Mesendoderm (in vitro differentiated cells): ENCODE results near the gene STK32B.

Source experiments
- DNase-seq: peaks from one replicate; pipeline ENCODE4 v3.0.0; 2013
- H2AK5ac ChIP-seq: 2 replicates; pipeline ENCODE4 v1.6.1; 2013; ENCODE audit warnings: low read length, inconsistent platforms
- H2BK120ac ChIP-seq: 2 replicates; pipeline ENCODE4 v1.6.1; 2013; ENCODE audit warnings: low read depth, mild to moderate bottlenecking, low read length, moderate library complexity, mixed read lengths
- H2BK15ac ChIP-seq: replicated peaks from 2 replicates; pipeline ENCODE4 v1.6.1; 2013; ENCODE audit warnings: low read depth, mild to moderate bottlenecking, moderate library complexity
- H2BK5ac ChIP-seq: 2 replicates; pipeline ENCODE4 v1.6.1; 2013; ENCODE audit warnings: low read length, inconsistent platforms
- H3K18ac ChIP-seq: 2 replicates; pipeline ENCODE4 v1.6.1; 2013; ENCODE audit warnings: mild to moderate bottlenecking, low read length, mixed read lengths
- H3K23ac ChIP-seq: one replicate; pipeline ENCODE4 v1.6.1; 2013; ENCODE audit warnings: low read length
- H3K27ac ChIP-seq: 2 replicates; pipeline ENCODE4 v1.5.1; 2013; ENCODE audit warnings: low read depth, mild to moderate bottlenecking, inconsistent platforms, low read length, moderate library complexity
- H3K27me3 ChIP-seq: 2 replicates; pipeline ENCODE4 v1.6.1; 2013; ENCODE audit warnings: low read length, control low read depth, mild to moderate bottlenecking, inconsistent platforms; ENCODE audit not compliant: insufficient read depth, poor library complexity
- H3K36me3 ChIP-seq: 2 replicates; pipeline ENCODE4 v1.6.1; 2013; ENCODE audit warnings: low read length, inconsistent platforms; ENCODE audit not compliant: control insufficient read depth, insufficient read depth
- H3K4ac ChIP-seq: one replicate; pipeline ENCODE4 v1.6.1; 2013; ENCODE audit warnings: low read depth, mild to moderate bottlenecking, low read length, moderate library complexity
- H3K4me1 ChIP-seq: 2 replicates; pipeline ENCODE4 v1.6.1; 2013; ENCODE audit warnings: low read depth, low read length, inconsistent platforms; ENCODE audit not compliant: control insufficient read depth
- H3K4me2 ChIP-seq: 2 replicates; pipeline ENCODE4 v1.6.1; 2013; ENCODE audit warnings: low read length
- H3K4me3 ChIP-seq: 2 replicates; pipeline ENCODE4 v1.5.1; 2013; ENCODE audit warnings: mild to moderate bottlenecking, low read length
- H3K56ac ChIP-seq: one replicate; pipeline ENCODE4 v1.6.1; 2013; ENCODE audit warnings: low read length
- H3K79me1 ChIP-seq: 2 replicates; pipeline ENCODE4 v1.6.1; 2013; ENCODE audit warnings: low read length, inconsistent platforms
- H3K79me2 ChIP-seq: 2 replicates; pipeline ENCODE4 v1.6.1; 2013; ENCODE audit warnings: mild to moderate bottlenecking, low read length; ENCODE audit not compliant: control insufficient read depth, insufficient read depth
- H3K9ac ChIP-seq: 2 replicates; pipeline ENCODE4 v1.6.1; 2013; ENCODE audit warnings: low read length, inconsistent platforms
- H4K5ac ChIP-seq: one replicate; pipeline ENCODE4 v1.6.1; 2013; ENCODE audit warnings: low read length
- H4K8ac ChIP-seq: one replicate; pipeline ENCODE4 v1.6.1; 2013; ENCODE audit warnings: low read depth, mild to moderate bottlenecking, control low read depth, low read length, moderate library complexity
- WGBS: extraction: QIAGEN DNeasy Blood & Tissue Kit; methylation state at CpG from one replicate; pipeline ENCODE4 v1.1.7; 2013; ENCODE audit warnings: low lambda C conversion rate, missing lambda C conversion rate; ENCODE audit not compliant: insufficient coverage; ENCODE audit errors: extremely low coverage; 5-methylcytosine and 5-hydroxymethylcytosine counted together

The STK32B gene

DNA sequence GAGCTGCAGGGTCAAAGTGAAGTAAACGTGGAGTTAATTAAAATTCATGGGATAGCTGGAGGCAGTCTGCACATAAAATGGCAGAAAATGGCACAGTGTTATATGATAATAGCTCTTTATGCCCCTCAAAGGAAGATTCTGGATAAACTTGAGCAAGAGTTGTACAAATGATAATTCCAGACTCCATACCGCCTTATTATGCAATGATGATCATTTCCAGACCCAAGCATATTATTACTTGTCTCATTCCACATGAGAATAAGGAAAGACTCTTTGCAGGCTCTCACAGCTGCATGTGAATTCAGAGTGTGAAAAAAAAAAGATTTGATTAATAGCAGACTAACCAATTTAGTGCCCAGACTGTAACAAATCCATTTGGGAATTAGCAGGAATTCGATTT is 105.4 kb downstream of the STK32B start:
- H2AK5ac ChIP-seq: no peak overlapping the region
- no peak overlapping the region for H3K23ac ChIP-seq
- H3K9ac ChIP-seq: no peak overlapping the region
- DNase-seq: no peak
- no peak overlapping the region for H4K8ac ChIP-seq
- no peak overlapping the region for H2BK5ac ChIP-seq
- no peak overlapping the region for H2BK15ac ChIP-seq
- WGBS: no CpG with 5 or more reads among the region's 3 CpGs
- H2BK120ac ChIP-seq: no peak overlapping the region
- H3K27ac ChIP-seq: no peak overlapping the region
- no peak overlapping the region for H3K4ac ChIP-seq
- no peak overlapping the region for H3K18ac ChIP-seq
- no peaks in the 10 kb centered on the region for H3K27me3 ChIP-seq
- H4K5ac ChIP-seq: no peak overlapping the region
- H3K79me1 ChIP-seq: no peaks in the 10 kb centered on the region
- H3K4me3 ChIP-seq: no peak overlapping the region
- no peaks in the 10 kb centered on the region for H3K36me3 ChIP-seq
- H3K79me2 ChIP-seq: no peaks in the 10 kb centered on the region
- H3K56ac ChIP-seq: no peak overlapping the region
- no peaks in the 10 kb centered on the region for H3K4me1 ChIP-seq
- H3K4me2 ChIP-seq: no peak overlapping the region

DNA sequence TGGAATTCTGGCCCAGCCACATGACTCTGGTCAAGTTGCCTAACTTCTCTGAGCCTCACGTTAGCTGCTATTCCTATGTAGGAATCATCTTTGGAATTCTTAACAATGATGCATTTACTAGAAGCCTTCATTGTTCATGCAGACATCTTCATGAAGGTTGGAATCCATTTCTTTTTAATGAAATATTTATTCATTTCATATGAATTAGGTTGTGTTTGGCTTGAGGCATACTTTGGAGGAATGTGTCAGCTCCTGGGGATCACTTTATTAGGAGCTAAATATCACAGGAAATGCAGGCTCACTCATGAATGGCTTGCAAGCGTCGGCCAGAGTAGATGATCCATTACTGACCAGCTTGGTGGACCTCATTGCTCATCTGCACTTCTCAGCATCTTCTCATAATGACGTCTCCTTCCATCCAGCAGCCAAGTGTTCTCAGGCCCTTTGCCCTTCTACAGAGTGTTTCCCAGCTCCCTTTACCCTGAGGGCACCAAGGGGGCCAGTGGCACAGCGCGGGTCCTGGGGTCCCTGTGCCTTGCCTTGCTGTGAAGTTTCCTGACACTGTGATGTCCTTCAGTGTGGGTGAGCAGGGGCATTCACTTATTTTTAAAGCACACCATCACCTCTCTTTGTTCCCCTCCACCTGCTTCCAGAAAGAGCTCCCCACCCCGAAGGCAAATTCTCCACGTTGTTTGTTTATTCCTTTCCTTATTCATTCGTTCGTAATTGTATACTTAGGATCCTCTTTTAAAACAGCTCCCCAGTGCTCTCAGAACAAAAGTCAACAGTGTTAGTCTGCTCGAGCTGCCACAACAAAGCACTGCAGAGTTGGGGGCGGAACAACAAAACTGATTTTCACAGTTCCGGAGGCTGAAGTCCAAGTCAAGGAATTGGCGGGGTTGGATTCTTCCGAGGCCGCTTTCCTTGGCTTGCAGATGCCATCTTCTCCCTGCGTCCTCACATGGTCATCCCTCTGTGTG is 106.8 kb downstream of the STK32B start:
- no peak overlapping the region for H3K56ac ChIP-seq
- no peak for DNase-seq
- no peaks in the 10 kb centered on the region for H3K79me2 ChIP-seq
- H3K27ac ChIP-seq: no peak overlapping the region
- WGBS: no CpG with 5 or more reads among the region's 17 CpGs
- H2AK5ac ChIP-seq: no peak overlapping the region
- no peak overlapping the region for H3K4me3 ChIP-seq
- no peaks in the 10 kb centered on the region for H3K27me3 ChIP-seq
- no peaks in the 10 kb centered on the region for H3K36me3 ChIP-seq
- no peak overlapping the region for H4K8ac ChIP-seq
- H3K4me2 ChIP-seq: no peak overlapping the region
- H3K23ac ChIP-seq: no peak overlapping the region
- H2BK15ac ChIP-seq: no peak overlapping the region
- no peaks in the 10 kb centered on the region for H3K4me1 ChIP-seq
- H2BK5ac ChIP-seq: no peak overlapping the region
- no peak overlapping the region for H2BK120ac ChIP-seq
- no peak overlapping the region for H3K18ac ChIP-seq
- H4K5ac ChIP-seq: no peak overlapping the region
- no peak overlapping the region for H3K9ac ChIP-seq
- no peaks in the 10 kb centered on the region for H3K79me1 ChIP-seq
- no peak overlapping the region for H3K4ac ChIP-seq

- Histone ChIP-seq H4K5ac (no peak overlapping the region), H3K9ac (no peak overlapping the region), H3K4me2 (no peak overlapping the region), H3K23ac (no peak overlapping the region), H2BK120ac (no peak overlapping the region), H3K79me1 (no peaks in the 10 kb centered on the region), H2AK5ac (no peak overlapping the region), H3K56ac (no peak overlapping the region), H3K4ac (no peak overlapping the region), H3K27ac (no peak overlapping the region), H2BK15ac (no peak overlapping the region), H3K4me1 (no peaks in the 10 kb centered on the region), H3K36me3 (no peaks in the 10 kb centered on the region), H2BK5ac (no peak overlapping the region), H3K79me2 (no peaks in the 10 kb centered on the region), H3K27me3 (no peaks in the 10 kb centered on the region), H3K18ac (no peak overlapping the region), H3K4me3 (no peak overlapping the region), H4K8ac (no peak overlapping the region)
- no peak for DNase-seq
- no CpG with 5 or more reads among the region's 6 CpGs for WGBS
These were observed 107.5 kb downstream of the STK32B start for GRCh38 chr4:5158825-5159224.

- Histone ChIP-seq H3K4ac (no peak overlapping the region), H2AK5ac (no peak overlapping the region), H3K27me3 (no peaks in the 10 kb centered on the region), H3K79me2 (no peaks in the 10 kb centered on the region), H3K23ac (no peak overlapping the region), H3K56ac (no peak overlapping the region), H2BK15ac (no peak overlapping the region), H2BK5ac (no peak overlapping the region), H3K27ac (no peak overlapping the region), H3K4me3 (no peak overlapping the region), H4K8ac (no peak overlapping the region), H3K36me3 (no peaks in the 10 kb centered on the region), H3K4me2 (no peak overlapping the region), H3K18ac (no peak overlapping the region), H3K79me1 (no peaks in the 10 kb centered on the region), H2BK120ac (no peak overlapping the region), H4K5ac (no peak overlapping the region), H3K4me1 (peaks cover 3% of the 10 kb centered on the region), H3K9ac (no peak overlapping the region)
- WGBS: no CpG with 5 or more reads among the region's 4 CpGs
- no peak for DNase-seq
These were observed 109.4 kb downstream of the STK32B start for GRCh38 chr4:5160668-5161067.

DNA sequence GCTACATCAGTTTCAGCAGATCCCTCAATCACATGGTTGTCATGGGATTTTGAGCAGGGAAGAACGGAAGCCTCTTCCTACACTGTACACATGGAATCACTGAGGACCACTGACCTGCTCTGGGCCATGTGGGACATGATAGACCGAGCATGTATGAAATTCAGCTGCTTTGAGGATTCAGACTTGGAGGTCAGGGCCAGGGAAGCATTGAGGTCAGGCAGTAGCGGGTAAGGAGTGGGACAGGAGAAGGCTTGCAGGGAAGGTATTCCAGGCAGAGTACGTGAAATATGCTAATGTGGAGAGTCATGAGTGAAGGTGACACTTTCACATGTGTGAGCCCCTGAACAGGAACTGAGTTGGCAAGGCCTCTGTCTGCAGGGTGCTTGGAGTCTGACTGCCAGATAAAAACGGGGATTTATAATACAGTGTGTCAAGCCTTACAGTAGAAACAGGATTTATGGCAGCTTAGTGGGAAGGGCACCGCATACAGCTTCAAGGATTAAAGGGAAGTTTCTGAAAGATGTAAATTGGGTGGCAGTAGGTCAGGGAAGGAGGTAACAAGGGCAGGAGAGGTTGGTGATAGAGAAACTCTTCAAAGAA is 111.7 kb downstream of the STK32B start:
- DNase-seq: no peak
- H3K4me2 ChIP-seq: no peak overlapping the region
- no peak overlapping the region for H3K4me3 ChIP-seq
- no peaks in the 10 kb centered on the region for H3K79me2 ChIP-seq
- H4K5ac ChIP-seq: no peak overlapping the region
- no peaks in the 10 kb centered on the region for H3K27me3 ChIP-seq
- H2BK15ac ChIP-seq: no peak overlapping the region
- H2BK120ac ChIP-seq: no peak overlapping the region
- H3K27ac ChIP-seq: no peak overlapping the region
- no peak overlapping the region for H3K23ac ChIP-seq
- no peak overlapping the region for H3K9ac ChIP-seq
- H3K4ac ChIP-seq: no peak overlapping the region
- H2BK5ac ChIP-seq: no peak overlapping the region
- H2AK5ac ChIP-seq: no peak overlapping the region
- H3K4me1 ChIP-seq: peaks cover 6% of the 10 kb centered on the region
- no peak overlapping the region for H3K18ac ChIP-seq
- H3K79me1 ChIP-seq: no peaks in the 10 kb centered on the region
- H3K56ac ChIP-seq: no peak overlapping the region
- H3K36me3 ChIP-seq: no peaks in the 10 kb centered on the region
- H4K8ac ChIP-seq: no peak overlapping the region
- whole genome bisulfite sequencing: no CpG with 5 or more reads among the region's 6 CpGs
